ENCODE data around the gene SUGP2.

Gene SUGP2

GRCh38 chr19:19067276-19068072, 34.2 kb upstream of the SUGP2 start:
- Histone ChIP-seq H3K27me3 (ENCODE audit: control insufficient read depth, insufficient read depth, low read length) (no peaks in the 10 kb centered on the region), H3K4me3 (ENCODE audit: low read length) (no peak overlapping the region), H3K36me3 (ENCODE audit: insufficient read depth, low read length) (no peaks in the 10 kb centered on the region), H3K4me1 (ENCODE audit: control insufficient read depth, insufficient read depth, low read length) (peaks cover 23% of the 10 kb centered on the region), H3K4me2 (ENCODE audit: low read length) (no peak overlapping the region), H3K9me3 (replicated peaks; ENCODE audit: low read length) (no peaks in the 10 kb centered on the region), H3K9ac (ENCODE audit: low read depth, low read length) (no peak overlapping the region)

DNA sequence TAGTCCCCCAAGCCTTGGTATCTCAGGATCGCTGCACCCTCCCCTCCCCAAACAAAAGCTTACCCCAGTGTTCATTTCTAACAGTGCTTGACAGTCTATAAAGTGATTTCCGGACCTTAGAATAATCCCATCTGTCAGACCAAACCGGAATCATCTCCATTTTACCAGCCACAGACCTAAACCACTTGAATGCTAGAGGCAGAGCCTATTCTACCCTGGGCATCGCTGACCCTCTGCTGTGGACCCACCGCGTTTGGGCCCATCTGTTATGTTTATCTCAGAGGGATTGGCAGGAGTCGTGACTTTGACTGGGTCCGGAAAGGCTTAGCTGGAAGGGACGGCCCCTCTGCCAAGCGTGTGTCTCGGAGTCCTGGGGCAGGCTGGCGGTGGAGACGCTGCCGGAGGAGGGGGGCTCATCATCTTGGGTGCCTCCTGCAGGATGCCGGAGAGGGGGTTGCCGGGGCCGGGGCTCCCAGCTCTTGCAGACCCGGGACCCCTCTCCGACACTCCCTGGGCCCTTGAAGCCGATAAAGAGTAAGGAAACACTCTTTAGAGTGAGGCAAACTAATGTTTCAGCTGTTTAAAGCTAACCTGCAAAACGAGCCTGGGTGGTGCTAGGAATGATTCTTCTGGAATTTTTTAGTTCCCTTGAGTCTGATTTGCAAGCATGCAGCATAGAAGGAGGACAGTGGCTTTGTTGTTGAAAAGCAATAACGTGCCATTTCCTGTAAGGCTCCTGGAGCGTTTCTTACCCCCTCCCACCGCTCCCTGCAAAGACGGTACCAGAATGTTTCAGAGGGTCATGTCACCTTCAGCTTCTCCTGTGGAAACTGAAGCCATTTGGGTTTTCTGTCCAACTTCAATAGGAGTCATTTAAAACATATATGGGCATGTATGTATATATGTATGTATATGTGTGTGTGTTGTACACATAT, 31.8 kb upstream of the SUGP2 start:
- peaks cover 3% of the 10 kb centered on the region for H3K36me3 ChIP-seq (ENCODE audit: insufficient read depth, low read length)
- H3K9me3 ChIP-seq (replicated peaks; ENCODE audit: low read length) = no peaks in the 10 kb centered on the region
- H3K4me1 ChIP-seq (ENCODE audit: control insufficient read depth, insufficient read depth, low read length) = peaks cover 30% of the 10 kb centered on the region
- H3K4me3 ChIP-seq (ENCODE audit: low read length) = peak overlapping the region; percentile 69
- H3K27me3 ChIP-seq (ENCODE audit: control insufficient read depth, insufficient read depth, low read length) = no peaks in the 10 kb centered on the region
- peak overlapping the region; percentile 94 for H3K4me2 ChIP-seq (ENCODE audit: low read length)
- peak overlapping the region; percentile 57 for H3K9ac ChIP-seq (ENCODE audit: low read depth, low read length)

DNA sequence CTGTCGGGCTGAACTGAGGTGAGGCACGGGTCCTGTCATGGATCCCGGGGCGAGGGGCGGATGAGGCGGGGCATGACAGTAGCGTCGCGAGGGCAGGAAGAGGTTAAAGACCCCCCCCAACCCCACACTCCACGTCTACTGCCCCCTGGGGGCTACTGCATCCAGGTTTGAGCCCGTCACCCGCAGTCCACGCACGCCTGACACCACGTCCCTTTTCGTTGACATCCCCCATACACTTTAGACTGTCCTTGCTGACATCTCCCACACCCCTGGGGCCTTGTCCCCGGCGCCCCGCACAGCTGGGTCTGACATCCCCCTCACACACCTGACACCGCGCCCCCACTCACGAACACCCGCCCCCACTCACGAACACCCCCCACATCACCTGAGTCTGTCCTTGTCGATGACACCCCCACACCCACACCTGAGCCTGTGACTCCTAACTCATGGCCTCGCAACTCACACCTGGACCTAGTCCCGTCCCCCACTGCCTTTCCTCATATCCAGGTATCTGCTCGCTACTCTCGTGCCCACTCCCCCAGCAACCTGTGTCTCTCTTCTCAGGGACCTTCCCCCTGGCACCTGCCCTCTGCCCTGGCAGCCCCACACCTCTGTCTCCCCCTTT, 30.9 kb upstream of the SUGP2 start:
- peak overlapping the region; percentile 94 for H3K4me2 ChIP-seq (ENCODE audit: low read length)
- peak overlapping the region; percentile 69 for H3K4me3 ChIP-seq (ENCODE audit: low read length)
- H3K36me3 ChIP-seq (ENCODE audit: insufficient read depth, low read length) = peaks cover 12% of the 10 kb centered on the region
- H3K9ac ChIP-seq (ENCODE audit: low read depth, low read length) = peak overlapping the region; percentile 71
- peaks cover 30% of the 10 kb centered on the region for H3K4me1 ChIP-seq (ENCODE audit: control insufficient read depth, insufficient read depth, low read length)
- no peaks in the 10 kb centered on the region for H3K27me3 ChIP-seq (ENCODE audit: control insufficient read depth, insufficient read depth, low read length)
- no peaks in the 10 kb centered on the region for H3K9me3 ChIP-seq (replicated peaks; ENCODE audit: low read length)

DNA sequence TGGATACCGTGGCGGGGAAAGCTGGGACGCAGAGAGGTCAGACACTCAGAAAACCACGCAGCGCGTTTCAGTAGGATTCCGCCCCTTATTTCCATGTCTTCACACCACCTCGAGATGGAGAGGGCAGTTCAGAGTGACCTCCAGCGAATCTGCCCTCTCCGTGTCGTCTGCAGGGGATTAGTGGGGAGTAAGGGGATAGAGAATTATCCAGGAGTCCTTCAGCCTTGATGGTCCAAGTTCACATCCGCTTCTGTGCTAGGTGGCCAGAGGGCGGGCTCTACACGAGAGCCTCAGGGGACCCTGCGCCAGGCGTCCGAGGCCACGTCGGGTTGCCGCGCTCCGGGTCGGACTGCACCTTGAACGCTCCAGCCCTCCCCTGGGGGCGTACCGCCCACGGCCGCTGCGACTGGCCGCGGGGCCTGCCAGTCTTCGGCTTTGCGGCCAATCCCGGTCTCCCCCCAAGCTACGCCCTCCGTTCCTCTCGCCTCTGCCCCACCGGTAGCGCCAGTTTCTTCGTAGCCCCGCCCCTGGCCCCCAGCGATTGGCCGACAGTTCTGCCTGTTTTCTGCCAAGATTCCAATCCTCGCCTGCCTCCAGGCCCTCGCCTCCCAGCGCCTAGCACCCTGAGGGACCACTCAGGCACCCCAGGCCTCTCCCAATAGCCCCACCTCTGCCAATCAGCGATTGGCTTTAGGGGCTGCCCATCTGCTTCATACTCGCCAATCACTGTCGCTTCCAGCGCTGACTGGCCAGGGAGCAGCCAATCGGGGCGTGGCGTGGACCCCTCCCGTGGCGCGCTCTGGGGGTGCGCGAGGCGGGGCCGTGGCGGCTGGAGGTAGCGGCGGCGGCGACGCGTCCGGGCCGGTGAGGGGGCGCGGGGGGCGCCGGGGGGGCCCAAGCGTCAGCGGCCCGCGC, 30.1 kb upstream of the SUGP2 start, which contains the start of gene SLC25A42:
Gene SLC25A42 (plus strand): TSS at position 812 of the 915 bp plus-strand sequence. CDS start 32,131 bp downstream, outside the sequence.
- Histone ChIP-seq H3K9ac (ENCODE audit: low read depth, low read length) (peak within 1 kb of the TSS; percentile 71), H3K4me3 (ENCODE audit: low read length) (peak within 1 kb of the TSS; percentile 69), H3K4me2 (ENCODE audit: low read length) (peak within 1 kb of the TSS; percentile 94), H3K4me1 (ENCODE audit: control insufficient read depth, insufficient read depth, low read length) (peaks cover 30% of the 10 kb centered on the region), H3K27me3 (ENCODE audit: control insufficient read depth, insufficient read depth, low read length) (no peaks in the 10 kb centered on the region), H3K36me3 (ENCODE audit: insufficient read depth, low read length) (peaks cover 13% of the 10 kb centered on the region), H3K9me3 (replicated peaks; ENCODE audit: low read length) (no peaks in the 10 kb centered on the region)

- H3K9ac ChIP-seq (ENCODE audit: low read depth, low read length) = peak overlapping the region; percentile 33
- peaks cover 30% of the 10 kb centered on the region for H3K4me1 ChIP-seq (ENCODE audit: control insufficient read depth, insufficient read depth, low read length)
Measured at GRCh38 chr19:19062454-19063182, 29.3 kb upstream of the SUGP2 start.

DNA sequence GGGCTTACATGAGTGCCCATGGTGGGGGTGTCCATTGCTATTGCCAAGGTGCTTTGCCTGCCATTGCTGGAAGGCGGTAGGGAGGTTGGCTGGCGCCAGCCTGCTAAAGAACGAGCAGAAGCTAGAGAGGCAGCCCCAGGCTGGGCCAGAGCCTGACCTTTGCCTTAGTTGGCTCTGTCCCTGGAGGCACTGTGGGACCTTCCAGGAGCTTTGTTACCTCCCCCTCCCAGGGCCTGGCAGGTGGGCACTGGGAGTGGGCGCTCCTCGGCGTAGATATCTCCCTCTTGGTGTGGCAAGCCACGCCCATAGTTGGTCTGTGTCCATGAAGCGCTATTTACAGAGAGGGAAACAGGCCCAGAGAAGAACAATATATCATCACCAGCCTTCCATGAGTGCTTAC, 28.2 kb upstream of the SUGP2 start:
- Histone ChIP-seq H3K4me3 (ENCODE audit: low read length) (no peak overlapping the region), H3K27me3 (ENCODE audit: control insufficient read depth, insufficient read depth, low read length) (no peaks in the 10 kb centered on the region), H3K4me2 (ENCODE audit: low read length) (no peak overlapping the region), H3K9ac (ENCODE audit: low read depth, low read length) (no peak overlapping the region), H3K4me1 (ENCODE audit: control insufficient read depth, insufficient read depth, low read length) (peaks cover 30% of the 10 kb centered on the region), H3K36me3 (ENCODE audit: insufficient read depth, low read length) (peaks cover 32% of the 10 kb centered on the region), H3K9me3 (replicated peaks; ENCODE audit: low read length) (no peaks in the 10 kb centered on the region)

More at GRCh38 chr19:19062454-19063182, 29.3 kb upstream of the SUGP2 start:
- H3K4me2 ChIP-seq (ENCODE audit: low read length) = peak overlapping the region; percentile 90
- no peaks in the 10 kb centered on the region for H3K27me3 ChIP-seq (ENCODE audit: control insufficient read depth, insufficient read depth, low read length)
- H3K4me3 ChIP-seq (ENCODE audit: low read length) = peak overlapping the region; percentile 69
- H3K9me3 ChIP-seq (replicated peaks; ENCODE audit: low read length) = no peaks in the 10 kb centered on the region
- peaks cover 21% of the 10 kb centered on the region for H3K36me3 ChIP-seq (ENCODE audit: insufficient read depth, low read length)

GRCh38 chr19:19059837-19060611, 26.7 kb upstream of the SUGP2 start:
- Histone ChIP-seq H3K4me2 (ENCODE audit: low read length) (no peak overlapping the region), H3K4me1 (ENCODE audit: control insufficient read depth, insufficient read depth, low read length) (peaks cover 25% of the 10 kb centered on the region), H3K27me3 (ENCODE audit: control insufficient read depth, insufficient read depth, low read length) (no peaks in the 10 kb centered on the region), H3K36me3 (ENCODE audit: insufficient read depth, low read length) (peaks cover 42% of the 10 kb centered on the region), H3K9me3 (replicated peaks; ENCODE audit: low read length) (no peaks in the 10 kb centered on the region), H3K4me3 (ENCODE audit: low read length) (no peak overlapping the region), H3K9ac (ENCODE audit: low read depth, low read length) (no peak overlapping the region)

- H3K27me3 ChIP-seq (ENCODE audit: control insufficient read depth, insufficient read depth, low read length) = no peaks in the 10 kb centered on the region
- no peak overlapping the region for H3K4me2 ChIP-seq (ENCODE audit: low read length)
- H3K4me3 ChIP-seq (ENCODE audit: low read length) = no peak overlapping the region
- no peaks in the 10 kb centered on the region for H3K9me3 ChIP-seq (replicated peaks; ENCODE audit: low read length)
- peaks cover 17% of the 10 kb centered on the region for H3K4me1 ChIP-seq (ENCODE audit: control insufficient read depth, insufficient read depth, low read length)
- H3K9ac ChIP-seq (ENCODE audit: low read depth, low read length) = no peak overlapping the region
- H3K36me3 ChIP-seq (ENCODE audit: insufficient read depth, low read length) = peaks cover 50% of the 10 kb centered on the region
Measured at GRCh38 chr19:19059018-19059836, 25.9 kb upstream of the SUGP2 start.

DNA sequence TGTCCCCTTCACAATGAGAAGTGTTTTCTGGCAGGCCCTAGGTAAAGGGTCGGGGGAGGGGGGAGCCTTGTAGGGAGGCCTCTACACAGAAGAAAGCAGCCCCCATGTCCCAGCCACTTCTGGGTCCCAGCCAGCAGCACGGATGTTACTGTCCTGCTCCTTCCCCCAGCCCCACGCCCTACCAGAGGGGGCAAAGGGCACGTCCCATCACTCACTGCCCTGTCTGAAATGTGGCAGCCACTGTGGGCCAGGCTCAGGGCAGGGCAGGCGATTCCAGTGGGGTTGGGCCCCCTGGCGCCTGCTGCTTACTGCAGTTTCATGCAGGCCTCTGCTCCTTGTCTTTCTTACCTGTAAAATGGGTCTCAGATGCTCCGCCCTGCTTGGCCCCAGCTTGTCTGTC, 24.4 kb upstream of the SUGP2 start:
- Histone ChIP-seq H3K9me3 (replicated peaks; ENCODE audit: low read length) (no peaks in the 10 kb centered on the region), H3K36me3 (ENCODE audit: insufficient read depth, low read length) (peaks cover 56% of the 10 kb centered on the region), H3K27me3 (ENCODE audit: control insufficient read depth, insufficient read depth, low read length) (no peaks in the 10 kb centered on the region), H3K4me3 (ENCODE audit: low read length) (no peak overlapping the region), H3K9ac (ENCODE audit: low read depth, low read length) (no peak overlapping the region), H3K4me2 (ENCODE audit: low read length) (no peak overlapping the region), H3K4me1 (ENCODE audit: control insufficient read depth, insufficient read depth, low read length) (peaks cover 10% of the 10 kb centered on the region)
